ENCODE data around the gene EFTUD2.

DNA sequence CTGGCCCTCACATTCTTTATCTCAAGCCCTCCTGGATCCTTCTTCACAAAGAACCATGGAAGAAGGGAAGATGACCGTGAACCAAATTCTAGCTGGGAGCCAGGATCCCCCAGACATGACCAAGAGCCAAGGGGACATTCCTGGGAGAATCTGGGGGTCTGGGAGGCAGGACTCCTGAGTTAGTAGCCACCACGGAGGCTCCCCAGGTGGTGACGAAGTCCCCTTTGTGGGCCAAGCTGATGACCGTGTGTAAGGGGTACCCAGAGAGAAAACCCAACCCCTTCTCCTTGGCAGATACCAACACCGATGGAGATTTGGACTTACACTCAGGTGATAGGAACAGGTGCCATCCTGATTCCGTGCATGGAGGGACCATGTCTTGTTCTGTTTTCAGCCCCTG is 22.9 kb upstream of the EFTUD2 start:
- TF ChIP-seq, protein P1, sequence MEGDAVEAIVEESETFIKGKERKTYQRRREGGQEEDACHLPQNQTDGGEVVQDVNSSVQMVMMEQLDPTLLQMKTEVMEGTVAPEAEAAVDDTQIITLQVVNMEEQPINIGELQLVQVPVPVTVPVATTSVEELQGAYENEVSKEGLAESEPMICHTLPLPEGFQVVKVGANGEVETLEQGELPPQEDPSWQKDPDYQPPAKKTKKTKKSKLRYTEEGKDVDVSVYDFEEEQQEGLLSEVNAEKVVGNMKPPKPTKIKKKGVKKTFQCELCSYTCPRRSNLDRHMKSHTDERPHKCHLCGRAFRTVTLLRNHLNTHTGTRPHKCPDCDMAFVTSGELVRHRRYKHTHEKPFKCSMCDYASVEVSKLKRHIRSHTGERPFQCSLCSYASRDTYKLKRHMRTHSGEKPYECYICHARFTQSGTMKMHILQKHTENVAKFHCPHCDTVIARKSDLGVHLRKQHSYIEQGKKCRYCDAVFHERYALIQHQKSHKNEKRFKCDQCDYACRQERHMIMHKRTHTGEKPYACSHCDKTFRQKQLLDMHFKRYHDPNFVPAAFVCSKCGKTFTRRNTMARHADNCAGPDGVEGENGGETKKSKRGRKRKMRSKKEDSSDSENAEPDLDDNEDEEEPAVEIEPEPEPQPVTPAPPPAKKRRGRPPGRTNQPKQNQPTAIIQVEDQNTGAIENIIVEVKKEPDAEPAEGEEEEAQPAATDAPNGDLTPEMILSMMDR (IDR thresholded peaks at IDR 0.05): no peak
- no peak for TF ChIP-seq POLR2A (IDR thresholded peaks at IDR 0.05)
- TF ChIP-seq POLR2AphosphoS5 (IDR thresholded peaks at IDR 0.05): no peak
